Measurements from ENCODE around the gene NFIB.

NFIB gene

DNA sequence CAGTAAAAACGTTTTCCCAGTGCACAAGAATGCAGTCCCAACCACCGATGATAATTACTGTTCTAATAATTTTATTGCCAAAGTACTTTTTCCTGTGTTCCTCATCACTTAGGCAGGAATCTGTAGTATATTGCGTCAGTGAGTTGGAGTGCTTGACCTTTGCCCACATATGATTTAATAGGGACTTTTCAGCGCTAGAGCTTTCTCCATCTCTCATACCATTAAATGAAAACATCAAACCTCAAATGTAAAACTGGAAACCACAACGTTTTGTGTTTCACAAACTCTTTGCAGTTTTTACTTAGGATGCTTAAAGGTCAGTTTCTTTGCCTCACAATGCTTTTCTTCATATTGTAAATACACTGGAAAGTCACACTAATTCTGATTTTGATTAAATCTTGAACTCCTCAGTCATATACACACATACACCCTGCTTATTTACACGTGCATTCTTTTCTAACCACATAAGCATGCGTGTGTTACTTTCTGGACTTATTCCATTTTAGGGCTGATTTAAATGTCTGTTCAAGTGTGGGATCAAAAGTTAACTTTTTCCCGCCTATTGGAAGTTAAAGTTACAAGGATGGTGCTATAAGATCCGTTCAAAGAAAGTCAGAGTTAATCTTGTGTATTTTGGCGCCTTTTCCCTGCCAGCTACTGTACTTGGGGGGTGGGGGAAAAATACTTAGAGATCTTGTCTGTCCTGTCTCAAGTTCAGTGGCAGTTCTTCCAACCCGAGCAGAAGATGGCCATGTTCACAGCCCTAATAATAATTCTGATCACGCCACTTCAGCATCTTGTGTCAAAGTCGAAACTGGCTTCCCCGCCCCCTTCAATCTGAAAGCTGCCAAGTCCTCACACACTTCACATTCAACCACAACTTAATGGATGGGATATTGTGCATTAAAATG lies 6.6 kb upstream of the NFIB start:
- DNase-seq (ENCODE audit: low read depth) = no peak

DNA sequence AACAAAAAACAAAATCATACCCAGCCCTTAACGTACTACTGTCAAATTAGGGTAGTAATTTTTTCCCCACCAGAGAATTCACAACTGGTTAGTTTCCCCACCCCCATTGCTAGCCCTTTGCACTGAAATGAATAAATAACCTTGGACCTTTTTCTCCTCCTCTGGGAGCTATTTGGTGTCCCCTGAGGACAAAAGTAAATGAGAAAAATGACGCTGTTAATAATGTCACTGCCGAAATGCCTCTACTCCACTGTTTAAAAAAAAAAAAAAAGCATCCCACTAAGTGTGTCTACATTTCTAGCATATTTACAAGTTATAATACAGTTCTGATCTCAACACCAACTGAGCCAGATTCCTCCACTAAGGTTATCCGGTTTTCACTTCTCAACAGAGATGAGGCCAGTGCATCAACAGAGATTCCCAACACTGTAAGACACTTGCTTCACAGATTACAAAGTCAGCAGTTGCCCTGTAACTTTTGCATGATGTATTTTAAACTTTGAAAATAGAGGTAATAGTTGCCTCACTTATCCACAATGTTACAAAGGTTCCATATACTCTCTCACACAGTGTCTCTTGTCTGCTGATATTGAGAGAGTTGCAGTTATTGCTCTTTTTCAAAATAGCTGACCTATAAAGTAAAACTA lies 5.1 kb upstream of the NFIB start:
- DNase-seq (ENCODE audit: low read depth) = no peak

DNA sequence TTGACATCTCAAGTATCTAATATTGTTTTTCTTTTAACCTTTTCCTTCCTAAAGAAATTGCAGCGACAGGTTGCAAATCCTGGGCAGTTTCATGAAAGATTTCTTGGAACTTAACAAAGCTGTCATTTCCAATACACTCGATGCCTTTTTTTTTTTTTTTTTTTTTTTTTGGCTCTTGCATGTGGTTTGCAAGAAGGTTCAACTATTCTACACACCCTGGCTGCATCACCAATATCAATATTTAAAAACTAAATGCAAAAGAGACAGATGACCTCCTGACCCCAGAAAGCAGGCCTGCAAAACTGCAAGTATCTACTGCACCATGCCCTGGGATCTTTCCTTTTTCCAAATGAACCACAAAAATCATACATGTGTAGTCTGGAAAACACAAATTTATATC lies 4.4 kb upstream of the NFIB start:
- DNase-seq (ENCODE audit: low read depth) = no peak

DNA sequence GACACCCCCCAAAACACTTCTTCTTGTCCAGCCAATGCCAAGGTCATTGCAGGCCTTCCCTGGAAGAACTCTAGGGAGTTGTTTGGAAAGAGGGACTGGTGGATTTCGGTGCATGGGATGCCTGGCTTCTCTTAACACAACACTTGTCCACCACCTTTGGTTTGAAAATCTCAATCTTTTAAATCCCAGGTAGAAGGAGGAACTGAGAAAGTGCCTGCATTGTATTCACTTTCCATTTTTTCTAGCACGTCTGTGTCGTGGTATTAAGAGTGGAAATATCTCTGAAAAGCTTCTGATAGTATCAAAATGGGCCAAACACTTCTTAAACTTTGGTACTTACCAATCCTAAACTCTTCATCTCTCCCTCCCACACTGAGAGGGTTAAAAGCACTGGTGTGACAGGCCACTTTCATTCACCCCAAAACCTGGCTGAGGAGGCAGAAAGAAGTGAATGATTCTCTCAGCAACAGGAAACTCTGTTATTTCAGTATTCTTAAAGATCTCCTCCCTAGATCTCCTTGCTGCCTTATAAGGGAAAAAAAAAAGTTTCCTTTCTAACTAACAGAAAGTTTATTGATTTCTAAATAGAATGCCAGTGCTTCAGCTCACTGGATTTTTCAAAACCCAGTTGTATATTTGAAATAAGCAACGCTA lies 3.9 kb upstream of the NFIB start:
- no peak for DNase-seq (ENCODE audit: low read depth)

DNA sequence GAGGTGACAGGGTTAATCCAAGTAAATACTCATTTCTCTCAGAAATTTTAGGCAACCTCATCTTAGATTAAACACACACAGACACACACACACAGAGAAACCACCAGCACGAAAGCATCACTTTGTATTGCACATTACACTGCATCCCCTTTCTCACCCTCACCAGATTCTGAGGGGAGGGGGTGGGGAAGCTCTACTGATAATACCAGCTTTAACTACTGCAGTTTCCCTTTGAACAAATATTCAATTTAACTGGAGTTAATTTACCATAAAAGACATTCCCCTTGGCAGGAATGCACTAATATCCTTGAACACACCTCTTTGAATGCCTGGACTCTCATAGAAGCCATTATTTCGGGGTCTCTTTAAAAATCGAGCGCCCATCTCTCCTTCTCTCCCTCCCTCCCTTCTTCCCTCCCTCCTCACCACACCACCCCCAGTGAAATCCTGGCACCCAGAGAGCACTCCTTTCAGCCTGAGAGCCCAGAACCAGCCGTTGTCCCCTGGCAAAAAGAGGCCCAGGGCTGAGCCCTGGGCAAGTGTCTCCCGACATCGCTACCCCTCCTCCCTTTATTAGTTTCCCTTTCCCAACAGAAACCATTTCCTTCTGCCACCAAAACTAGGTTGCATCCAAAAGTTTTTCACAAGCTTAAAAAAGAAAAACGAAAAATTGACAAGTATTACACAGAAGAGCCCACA lies 2.8 kb upstream of the NFIB start:
- no peak for DNase-seq (ENCODE audit: low read depth)

DNA sequence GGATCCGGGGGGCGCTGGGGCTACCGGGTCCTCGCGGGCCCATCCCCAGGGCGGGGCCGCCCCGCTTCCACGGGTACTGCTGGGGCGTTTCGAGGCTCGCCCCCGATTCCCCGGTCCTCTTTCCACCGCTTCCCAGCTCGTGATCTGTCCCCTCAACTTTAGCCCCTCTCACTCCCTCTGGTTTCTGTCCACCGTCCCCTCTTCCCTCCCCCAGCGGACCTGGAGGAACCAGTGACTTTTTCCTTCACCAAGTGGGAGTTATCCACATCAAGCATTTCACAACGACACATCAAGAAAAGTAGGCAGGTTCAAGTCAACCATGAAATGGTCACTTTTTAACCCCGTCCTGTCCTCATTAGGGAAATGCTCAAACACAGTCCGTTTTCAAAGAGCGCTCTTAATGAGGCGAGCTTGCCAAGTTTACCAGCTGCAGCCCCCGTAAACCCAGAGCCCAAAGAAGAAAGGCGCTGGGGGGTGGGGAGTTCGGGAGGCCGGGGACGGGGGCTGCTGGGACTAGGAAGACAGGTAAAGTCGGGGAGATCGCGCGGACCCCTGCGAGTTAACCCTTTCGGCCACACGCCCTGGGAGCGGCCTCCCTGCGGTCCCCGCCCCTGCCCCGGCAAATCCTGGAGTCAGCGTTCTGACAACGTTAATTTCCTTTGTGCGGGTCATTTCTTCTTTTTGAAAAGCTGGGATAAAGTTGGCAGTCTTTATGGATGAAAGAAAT lies 2.1 kb upstream of the NFIB start:
- DNase-seq (ENCODE audit: low read depth) = no peak

DNA sequence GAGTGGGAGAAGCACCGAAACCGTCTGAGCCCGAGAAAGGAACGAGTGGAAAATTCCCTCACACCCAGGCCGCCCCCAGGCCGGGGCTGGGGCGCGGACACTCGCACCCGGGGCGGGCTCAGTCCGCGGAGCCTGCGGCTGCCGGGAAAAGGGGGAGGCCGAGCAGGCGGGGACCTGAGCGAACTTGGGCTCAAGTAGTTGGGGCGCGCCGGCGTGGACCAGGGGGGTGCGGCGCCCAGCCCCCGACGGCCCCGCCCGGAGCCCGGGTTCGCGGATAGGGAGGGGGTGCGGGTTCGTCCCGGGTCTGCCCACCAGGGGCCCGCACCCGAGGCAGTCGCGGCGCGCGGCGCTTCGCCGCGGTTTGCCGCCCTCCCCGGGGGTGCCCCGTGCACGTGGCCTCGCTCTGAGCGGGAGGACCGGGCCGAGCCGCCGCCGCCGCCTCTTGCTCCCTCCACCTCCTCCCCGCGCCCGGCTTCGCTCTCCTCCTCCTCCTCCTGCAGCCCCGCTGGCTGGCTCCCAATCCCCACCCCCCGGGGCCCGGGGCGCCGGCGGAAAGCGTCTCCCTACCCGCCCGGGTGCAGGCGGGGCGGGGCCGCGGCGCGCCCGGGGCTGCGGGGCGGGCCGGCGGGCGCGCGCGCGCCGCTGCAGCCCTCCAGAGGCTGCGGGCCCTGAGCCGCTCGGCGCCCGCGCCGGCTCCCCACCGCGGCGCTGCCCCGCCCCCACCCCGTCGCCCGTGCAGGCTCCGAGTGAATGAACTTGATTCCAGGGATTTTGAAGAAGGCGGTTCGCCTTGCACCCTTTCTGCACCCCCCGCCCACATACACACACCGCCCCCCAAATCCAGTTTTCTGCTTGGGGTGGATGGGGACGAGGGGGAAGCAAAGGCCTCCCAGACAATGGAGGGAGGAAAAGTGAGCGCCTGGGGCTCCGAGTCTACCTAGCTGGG lies 1.3 kb upstream of the NFIB start:
- no peak for DNase-seq (ENCODE audit: low read depth)

DNA sequence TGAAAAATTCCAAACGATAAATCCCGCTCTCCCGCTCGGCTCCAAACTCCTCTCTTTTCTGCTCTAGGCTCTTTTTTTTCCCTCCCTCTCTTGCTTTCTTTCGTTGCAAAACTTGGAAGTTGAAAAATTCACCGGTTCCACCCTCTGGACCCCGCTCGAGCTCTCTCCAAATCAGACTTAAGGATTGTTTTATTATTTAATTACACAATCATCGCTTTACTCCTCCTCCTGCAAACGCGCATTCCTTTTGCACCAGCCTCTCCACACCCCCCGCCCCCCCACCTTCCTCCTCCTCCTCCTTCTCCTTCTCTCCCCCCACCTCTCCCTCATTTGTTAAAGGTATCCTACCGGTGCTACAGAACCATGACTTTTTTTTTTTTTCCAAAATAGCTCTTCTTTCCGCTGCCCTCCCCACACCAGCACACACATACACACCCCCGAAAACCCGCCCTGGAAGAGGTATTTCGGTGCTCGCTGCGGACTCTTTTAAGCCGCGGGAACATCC lies 535 bp upstream of the NFIB start:
- no peak for DNase-seq (ENCODE audit: low read depth)

DNA sequence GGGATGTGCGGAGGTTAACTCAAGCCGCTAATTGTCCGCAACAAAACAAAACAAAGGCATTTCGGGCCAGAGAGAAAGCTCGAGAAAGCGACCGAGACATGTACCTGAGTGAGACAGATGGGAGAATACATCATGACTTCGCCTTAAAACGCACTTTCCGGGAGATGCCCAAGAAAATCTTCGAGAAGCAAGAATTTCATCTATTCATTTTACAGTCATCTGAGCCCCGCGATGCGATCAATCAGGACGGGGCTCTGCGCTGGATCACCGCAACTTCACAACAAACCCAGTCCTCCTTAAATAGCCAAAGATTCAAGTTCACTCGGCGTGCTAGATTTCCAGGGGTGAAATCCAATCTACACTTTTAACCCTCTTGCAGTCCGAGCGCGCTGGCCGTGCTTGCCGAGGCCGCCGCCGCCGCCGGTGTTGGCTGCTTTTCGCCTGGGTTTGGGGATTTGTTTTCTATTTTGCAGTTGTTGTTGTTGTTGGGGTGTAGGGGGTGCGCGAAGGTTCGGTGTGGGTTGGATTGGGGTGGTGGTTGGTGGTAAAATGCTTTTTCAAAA lies 482 bp downstream of the NFIB start:
- DNase-seq (ENCODE audit: low read depth) = no peak

DNA sequence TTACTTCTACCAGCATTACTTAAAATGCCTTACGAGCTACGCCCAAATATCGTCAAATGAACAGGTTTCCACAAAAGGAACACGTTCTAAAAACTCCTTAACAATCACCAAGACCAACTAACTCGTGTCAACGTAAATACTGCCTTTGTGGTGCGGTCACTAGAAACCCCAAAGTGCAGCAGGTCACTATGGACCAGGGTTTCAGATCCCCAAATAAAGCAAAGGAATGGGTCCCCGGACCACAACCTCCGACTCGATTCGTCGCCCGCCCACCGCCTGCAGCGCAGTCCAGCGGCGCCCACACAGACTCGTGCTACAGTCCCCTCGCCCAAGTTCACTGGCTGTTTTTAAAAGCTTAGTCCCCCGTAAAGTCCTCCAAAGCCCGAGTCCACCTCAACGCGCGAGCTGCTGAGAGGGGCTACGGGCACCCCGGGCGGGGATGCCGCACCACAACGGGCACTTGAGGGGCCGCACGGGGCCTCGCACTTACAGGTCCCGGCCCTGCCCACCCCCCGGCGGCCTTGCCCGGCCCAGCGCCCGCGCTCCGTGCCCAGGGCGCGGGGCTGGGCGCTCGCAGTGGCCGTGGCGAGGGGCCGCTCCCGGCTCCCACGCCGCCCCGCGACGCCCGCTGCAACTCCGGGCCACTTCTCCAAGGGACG lies 1.1 kb downstream of the NFIB start:
- no peak for DNase-seq (ENCODE audit: low read depth)

DNA sequence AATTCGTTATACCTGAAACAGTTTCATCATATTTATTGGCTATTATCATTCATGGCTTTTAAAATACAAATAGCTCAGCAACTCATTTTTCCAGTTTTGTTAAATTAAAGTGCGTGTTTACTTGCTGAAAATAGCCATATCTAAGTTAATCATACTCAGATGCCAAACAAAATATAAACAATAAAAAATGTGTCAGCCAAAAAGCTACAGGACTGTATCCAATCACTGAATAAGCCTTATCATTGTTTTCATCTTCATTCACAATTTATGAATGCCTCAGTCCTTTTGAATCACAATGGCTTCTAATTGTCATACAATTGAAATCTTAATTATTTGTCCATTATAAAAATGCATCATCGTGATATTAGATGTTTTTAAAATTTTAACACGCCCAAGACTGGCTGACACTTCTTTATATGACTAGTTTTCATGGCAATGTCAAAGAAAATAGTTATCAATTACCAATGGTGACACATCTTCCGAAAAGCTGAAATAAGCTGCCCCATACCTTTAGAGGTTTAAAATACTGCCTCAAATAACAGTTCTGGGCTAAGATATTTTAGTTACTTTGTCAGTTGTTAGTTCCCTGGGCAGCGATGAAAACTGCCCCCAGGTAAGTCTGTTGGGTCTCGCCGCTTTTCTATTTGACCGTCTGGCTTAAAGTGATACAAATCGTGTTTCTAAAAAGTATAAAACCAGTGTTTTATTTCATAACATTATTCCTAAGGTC lies 1.8 kb downstream of the NFIB start:
- DNase-seq (ENCODE audit: low read depth) = no peak

DNA sequence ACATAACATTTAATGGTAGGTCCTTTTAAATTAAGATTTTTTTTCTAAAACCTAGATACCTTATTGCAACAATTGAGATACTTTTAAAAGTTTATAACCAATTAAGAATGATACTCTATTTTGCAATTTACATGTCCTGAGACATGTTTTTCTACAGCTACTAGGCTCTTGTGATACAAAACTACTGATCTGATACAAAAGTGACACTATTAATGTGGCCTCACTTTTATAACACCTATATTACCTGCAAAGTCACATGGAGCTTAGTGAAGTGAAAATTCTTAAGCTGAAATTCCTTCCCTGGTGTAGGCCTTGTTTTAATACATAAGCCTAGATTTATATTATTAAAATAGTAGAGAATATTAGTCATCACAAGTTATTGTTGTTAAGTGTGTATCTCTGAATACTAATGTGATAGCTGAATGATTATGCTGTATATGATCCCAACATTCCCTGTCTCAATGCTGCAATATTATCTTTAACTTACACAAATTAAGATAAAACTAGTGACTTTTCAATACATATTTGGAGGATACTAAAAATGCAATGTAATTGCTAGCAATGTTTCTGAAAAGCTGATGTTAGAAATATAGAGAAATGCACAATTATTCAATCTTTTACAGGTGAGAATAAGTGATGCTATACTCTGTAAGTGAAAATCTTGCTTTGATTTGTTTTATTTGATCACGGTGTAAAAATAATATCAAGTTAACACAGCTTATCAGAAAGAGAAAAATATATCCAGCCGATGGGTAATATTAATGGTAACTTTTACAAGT lies 2.6 kb downstream of the NFIB start:
- no peak for DNase-seq (ENCODE audit: low read depth)

DNA sequence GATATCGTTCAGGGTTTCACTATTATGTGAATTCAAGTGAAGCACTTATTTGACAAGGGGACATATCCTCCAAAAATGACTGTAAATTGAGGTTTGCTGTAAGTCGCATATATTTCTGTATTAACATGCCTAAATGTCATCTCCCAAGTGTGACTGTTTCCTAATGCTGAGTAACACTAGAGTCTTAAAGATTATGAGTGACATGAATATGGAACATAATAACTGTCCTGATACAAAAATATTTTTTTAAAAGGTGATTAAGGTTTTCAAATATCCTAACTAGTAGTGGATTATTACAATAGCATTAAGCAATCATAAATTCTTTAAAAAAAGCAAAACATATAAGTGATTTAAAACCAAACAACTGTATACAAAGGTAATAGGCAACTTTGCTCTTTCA lies 3.6 kb downstream of the NFIB start:
- no peak for DNase-seq (ENCODE audit: low read depth)

DNA sequence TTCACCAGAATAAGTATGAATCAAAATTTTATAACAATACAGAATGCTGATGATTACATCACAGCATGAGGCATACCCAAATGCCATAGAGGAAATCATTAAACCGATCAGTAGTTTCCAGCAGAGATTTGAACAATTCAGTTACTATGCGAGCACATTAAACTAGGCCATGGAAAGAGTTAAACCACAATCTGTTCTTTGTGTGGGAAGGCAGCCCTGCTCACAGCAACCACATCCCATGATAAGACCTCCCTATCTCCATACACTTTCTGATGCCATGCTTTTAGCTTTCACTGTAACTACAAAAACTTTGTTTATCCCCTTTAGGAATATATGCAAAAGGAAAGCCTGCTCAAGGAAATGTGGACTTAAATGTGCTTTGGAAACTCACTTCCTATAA lies 4.5 kb downstream of the NFIB start:
- DNase-seq (ENCODE audit: low read depth) = no peak

DNA sequence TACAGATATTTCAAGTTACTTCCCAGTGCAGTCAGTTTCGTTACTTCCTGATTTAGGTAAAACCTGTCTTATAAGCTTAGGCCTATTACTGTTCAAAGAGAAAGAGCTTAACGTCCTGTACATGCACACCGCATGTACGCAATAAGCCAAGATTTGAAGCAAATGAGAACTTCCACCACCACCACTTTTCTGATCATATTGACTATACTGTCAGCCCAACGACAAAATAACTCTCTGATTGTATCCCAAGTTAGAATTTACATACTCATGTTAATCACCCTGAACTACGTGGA lies 5.1 kb downstream of the NFIB start:
- no peak for DNase-seq (ENCODE audit: low read depth)

DNA sequence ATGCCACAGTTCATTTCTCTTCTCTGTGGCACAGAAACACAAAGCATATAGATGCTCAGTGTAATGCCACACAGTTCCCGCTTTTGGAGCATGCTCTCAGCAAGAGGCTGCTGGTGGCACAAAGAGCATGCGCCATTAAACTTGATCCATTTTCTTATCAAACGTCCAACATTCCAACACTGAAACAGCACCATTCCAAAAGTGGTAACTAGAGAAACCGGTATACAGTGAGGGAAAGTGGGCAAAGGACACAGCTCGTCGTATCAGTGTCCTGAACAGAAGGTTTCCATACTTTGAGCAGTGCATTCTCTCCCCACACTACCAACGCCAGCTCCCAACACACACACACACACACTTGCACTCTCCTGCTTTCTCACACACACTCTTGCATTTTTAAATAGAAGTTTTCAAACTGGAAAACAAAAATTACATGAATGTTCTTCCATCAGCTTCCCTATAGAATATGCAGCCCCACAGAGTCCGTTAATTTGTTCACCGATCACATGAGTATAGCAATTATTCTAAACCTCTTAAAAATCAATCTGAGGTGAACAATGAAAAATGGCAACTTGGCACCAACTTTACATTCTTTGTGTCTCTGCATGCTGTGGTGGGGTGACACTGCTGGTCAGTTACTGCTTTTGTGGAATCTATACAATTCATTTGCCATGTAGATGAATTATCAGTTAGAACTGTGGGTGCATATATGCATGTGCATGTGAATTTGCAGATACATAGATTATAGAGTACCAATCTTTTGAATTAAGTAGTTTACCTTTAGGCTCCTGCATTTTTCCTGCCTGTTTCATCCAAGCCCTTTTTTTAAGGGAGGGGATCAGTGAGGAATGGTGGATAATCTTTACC lies 5.7 kb downstream of the NFIB start:
- DNase-seq (ENCODE audit: low read depth) = no peak

All from stimulated activated CD8-positive, alpha-beta memory T cell treated with anti-CD3 and anti-CD28 coated beads, Interleukin-15, amount 100 ng/mL, for 1 hour (primary cell).